K562 (cell line): Measurements from ENCODE around the gene ARL17B. TPM values are rescaled to one million over a fixed set of nuclear protein-coding genes. Genes with fewer than 3 reads are reported as not detected.
"Not testable (repeated sequence)": the region's sequence is repeated elsewhere in the genome, so short reads cannot be mapped to it uniquely, and the experiment has no call there.

Experiments used
- ATAC-seq: fragments of 200-7000 bp; cut with Tn5 transposase; 3 replicates; pipeline ENCODE4 v1.9.1; 2020; ENCODE audit warnings: moderate library complexity
- BruUV-seq: library from RNA; stranded (reverse); fragments of 400-500 nt; replicated peaks from 2 replicates; lab custom pipeline; 2021; lab: Mats Ljungman, UMichigan
- CTCF ChIA-PET: fragments of 300-600 bp; formaldehyde crosslinking; extraction: SDS; loops from one replicate; lab custom pipeline; 2021; ENCODE audit warnings: low intra/inter-chr PET ratio; lab: Yijun Ruan, JAX
- POLR2A ChIA-PET: fragments of 300-600, 350-650 bp; sonication (Branson Sonifier 250); formaldehyde crosslinking; extraction: SDS; loops from one replicate; lab custom pipeline; 2021; ENCODE audit warnings: antibody characterized with exemption, inconsistent platforms; lab: Yijun Ruan, JAX
- DNase-seq, 4 experiments: peaks; one replicate each; pipeline versions ENCODE4 v3.0.0 to v3.0.0-alpha.2; 2011 to 2018; ENCODE audit warnings: low spot score in 3 of 4, mixed read lengths in 3 of 4; ENCODE audit errors: extremely low read depth in 1 of 4
- FAIRE-seq: peaks from 2 replicates; lab custom pipeline; 2011; peaks lifted over from hg19 to GRCh38; lab: Jason Lieb, UNC
- H2AFZ ChIP-seq: 2 replicates; pipeline ENCODE4 v1.6.0; 2011; ENCODE audit warnings: low read depth, low read length, control low read depth, inconsistent platforms
- H3K27ac ChIP-seq: fragments of 200-600 bp; 3 replicates; pipeline ENCODE4 v1.8.0; 2011; ENCODE audit warnings: low read depth, mild to moderate bottlenecking, control low read depth, inconsistent platforms, low read length, moderate library complexity, mixed read lengths; ENCODE audit errors: extremely low read depth
- H3K27me3 ChIP-seq, 2 experiments: fragments of 300-600 bp in 1 of 2; 2 replicates in 1 of 2; 3 replicates in 1 of 2; pipeline versions ENCODE4 v1.6.0 to v1.8.0; 2011; ENCODE audit warnings: inconsistent platforms in 2 of 2, low read length in 2 of 2, mild to moderate bottlenecking in 1 of 2, mixed read lengths in 1 of 2, moderate library complexity in 1 of 2; ENCODE audit not compliant: control insufficient read depth in 2 of 2, insufficient read depth in 2 of 2
- H3K36me3 ChIP-seq: fragments of 300-600 bp; 3 replicates; pipeline ENCODE4 v1.8.0; 2011; ENCODE audit warnings: mild to moderate bottlenecking, low read length, inconsistent platforms; ENCODE audit not compliant: control insufficient read depth, insufficient read depth
- H3K4me1 ChIP-seq, 2 experiments: fragments of 200-600 bp in 1 of 2; replicated peaks in 1 of 2; 2 replicates in 1 of 2; 3 replicates in 1 of 2; pipeline versions ENCODE4 v1.5.1 to v1.8.0; 2011; ENCODE audit warnings: inconsistent platforms in 2 of 2, low read length in 2 of 2, mild to moderate bottlenecking in 1 of 2, mixed read lengths in 1 of 2, moderate library complexity in 1 of 2; ENCODE audit not compliant: control insufficient read depth in 2 of 2, insufficient read depth in 2 of 2
- H3K4me2 ChIP-seq: 2 replicates; pipeline ENCODE4 v1.6.1; 2011; ENCODE audit warnings: low read length, control low read depth, inconsistent platforms, mixed read lengths; ENCODE audit not compliant: insufficient read depth
- H3K4me3 ChIP-seq: fragments of 200-600 bp; sonication (generic), shearing (Covaris generic); 2 replicates; pipeline ENCODE4 v1.5.1; 2016; ENCODE audit warnings: control low read depth, inconsistent platforms
- H3K79me2 ChIP-seq: fragments of 200-600 bp; 3 replicates; pipeline ENCODE4 v1.8.0; 2011; ENCODE audit warnings: low read length, inconsistent platforms; ENCODE audit not compliant: control insufficient read depth, insufficient read depth
- H3K9ac ChIP-seq, 2 experiments: 2 replicates each; pipeline versions ENCODE4 v1.6.0 to v1.6.1; 2011; ENCODE audit warnings: low read depth in 2 of 2, low read length in 2 of 2, control low read depth in 1 of 2, inconsistent platforms in 1 of 2, mild to moderate bottlenecking in 1 of 2, mixed read lengths in 1 of 2; ENCODE audit not compliant: insufficient read depth in 1 of 2
- H3K9me1 ChIP-seq: one replicate; pipeline ENCODE4 v1.6.0; 2011; ENCODE audit warnings: inconsistent platforms, mild to moderate bottlenecking, low read length, moderate library complexity; ENCODE audit not compliant: control insufficient read depth, insufficient read depth
- H3K9me3 ChIP-seq: replicated peaks from 2 replicates; pipeline ENCODE4 v1.5.1; 2011; ENCODE audit warnings: low read depth, low read length, inconsistent platforms; ENCODE audit not compliant: control insufficient read depth, insufficient read depth
- H4K20me1 ChIP-seq: replicated peaks from 2 replicates; pipeline ENCODE4 v1.6.1; 2011; ENCODE audit warnings: low read length, inconsistent platforms, mixed read lengths; ENCODE audit not compliant: control insufficient read depth, insufficient read depth
- EGR1 ChIP-seq: fragments of 450-650 bp; conservative IDR thresholded peaks from 2 replicates; pipeline ENCODE4 v1.6.1; 2017; ENCODE audit warnings: mild to moderate bottlenecking
- ETV5 ChIP-seq: sonication (generic); formaldehyde crosslinking; IDR thresholded peaks from 2 replicates; pipeline ENCODE4 v1.4.0; 2020; ENCODE audit warnings: low read depth, mild to moderate bottlenecking, missing genetic modification reagents
- GABPB1 ChIP-seq: sonication (generic); formaldehyde crosslinking; IDR thresholded peaks from 2 replicates; pipeline ENCODE4 v1.8.0; 2022; ENCODE audit warnings: mild to moderate bottlenecking, missing genetic modification reagents
- HDAC8 ChIP-seq: fragments of 450-650 bp; IDR thresholded peaks from 2 replicates; pipeline ENCODE4 v1.6.1; 2016; ENCODE audit warnings: mild to moderate bottlenecking, missing genetic modification characterization, moderate library complexity, missing compliant biosample characterization
- PHF21A ChIP-seq: fragments of 450-650 bp; IDR thresholded peaks from 2 replicates; pipeline ENCODE4 v1.6.1; 2017; ENCODE audit warnings: low read depth, borderline replicate concordance
- PYGO2 ChIP-seq: fragments of 450-650 bp; IDR thresholded peaks from 2 replicates; pipeline ENCODE4 v1.6.1; 2016; ENCODE audit warnings: mild to moderate bottlenecking, missing genetic modification characterization, moderate library complexity, missing compliant biosample characterization
- SIRT6 ChIP-seq: IDR thresholded peaks from one replicate; pipeline ENCODE4 v1.6.1; 2012; ENCODE audit warnings: low read depth, mild to moderate bottlenecking, control low read depth, inconsistent platforms, low read length, moderate library complexity
- SMARCC2 ChIP-seq: fragments of 450-650 bp; IDR thresholded peaks from 2 replicates; pipeline ENCODE4 v1.6.1; 2017; ENCODE audit warnings: antibody characterized with exemption, moderate library complexity, mild to moderate bottlenecking, low read depth
- SMARCE1 ChIP-seq: fragments of 450-650 bp; IDR thresholded peaks from 2 replicates; pipeline ENCODE4 v1.7.1; 2016; ENCODE audit warnings: mild to moderate bottlenecking
- SP1 ChIP-seq: sonication (generic); formaldehyde crosslinking; IDR thresholded peaks from 2 replicates; pipeline ENCODE4 v1.8.1; 2022; ENCODE audit warnings: mild to moderate bottlenecking, missing genetic modification reagents
- USF1 ChIP-seq: sonication (generic); formaldehyde crosslinking; IDR thresholded peaks from 2 replicates; pipeline ENCODE4 v1.9.0; 2022; ENCODE audit warnings: mild to moderate bottlenecking, missing genetic modification reagents
- ZKSCAN8 ChIP-seq: fragments of 200-800 bp; sonication (Bioruptor generic); IDR thresholded peaks from 2 replicates; pipeline ENCODE4 v1.6.1; 2016; ENCODE audit warnings: missing genetic modification characterization, missing compliant biosample characterization
- WGBS: fragments of 100-300 bp; shearing (Covaris generic); methylation state at CpG from one replicate; pipeline ENCODE4 v1.1.6; 2016; ENCODE audit warnings: low coverage, mixed read lengths; ENCODE audit not compliant: insufficient coverage; ENCODE audit errors: missing lambda C conversion rate; 5-methylcytosine and 5-hydroxymethylcytosine counted together
- in situ Hi-C: fragments of 300-500 bp; cut with MboI; formaldehyde crosslinking; loops from 4 replicates; pipeline ENCODE4 v1.15.0; 2018; ENCODE audit warnings: inconsistent platforms, mixed read lengths
- intact Hi-C: fragments of 100-400 bp; cut with micrococcal nuclease; formaldehyde crosslinking; loops from 2 replicates; pipeline ENCODE4 v1.14.2; 2022
- polyA plus RNA-seq, 8 experiments: library from polyadenylated mRNA; depleted of rRNA in 4 of 8; stranded (reverse) in 5 of 8; unstranded in 3 of 8; fragments of >200 nt; fragmentation: Nextera tagmentation in 2 of 8; fragmentation: Illumina TruSeq in 1 of 8; extraction: Ambion mirVana in 2 of 8; extraction: Trizol in 1 of 8; gene quantifications; 2 replicates each; pipeline versions ENCODE4 v1.2.1 to v1.2.3, GENCODE V29; 2011 to 2014; ENCODE audit warnings: inconsistent platforms in 1 of 8, missing spikeins in 1 of 8
- total RNA-seq, 7 experiments: library from RNA; depleted of rRNA in 6 of 7; stranded (reverse); fragments of >200 nt in 6 of 7; fragmentation: Illumina TruSeq in 2 of 7; extraction: Trizol in 2 of 7; gene quantifications; 2 replicates each; pipeline versions ENCODE4 v1.2.1 to v1.2.3, GENCODE V29; 2011 to 2021; ENCODE audit warnings: low replicate concordance in 1 of 7
- TF ChIP-seq, protein P1 (sequence below): sonication (generic); formaldehyde crosslinking; IDR thresholded peaks from 2 replicates; pipeline ENCODE4 v1.8.0; 2022; ENCODE audit warnings: mild to moderate bottlenecking, missing genetic modification reagents

Gene ARL17B
- total and polyA plus RNA-seq, 9 of the 15 experiments (the other 6 are each of a cell fraction or from before 2014, with no cell fraction given), result 4.0 to 24.2 (median 8.4) TPM

- no peak for TF ChIP-seq SIRT6
- TF ChIP-seq SMARCC2, result peak; percentile 22; the same call in 1 of the 2 replicates
- no peak for TF ChIP-seq EGR1
- TF ChIP-seq HDAC8, result peak; percentile 77; the same call in 1 of the 2 replicates
These were observed 94.7 kb downstream of the ARL17B start (continued) for GRCh38 chr17:46266656-46267544.

- H3K4me3 ChIP-seq, result peak overlapping the region; percentile 65
- H4K20me1 ChIP-seq, H3K36me3 ChIP-seq, POLR2A ChIA-PET, H3K27me3 ChIP-seq, H3K9me1 ChIP-seq, H3K9me3 ChIP-seq, H3K79me2 ChIP-seq: not testable (repeated sequence)
- in situ Hi-C loops (loop anchor here (5.0 to 25.0 kb wide), 2 partner anchors 96 to 236 kb away; partner anchors contain the start of gene ARL17B), intact Hi-C loops (loop anchor here (5.0 kb wide), 1 partner anchor 74 kb away; the partner anchor contains the start of gene KANSL1)
- peak overlapping the region; percentile 74 for H3K27ac ChIP-seq
- H2AFZ ChIP-seq, result peak overlapping the region; percentile 94
- peak; percentile 15 for ATAC-seq
- CTCF ChIA-PET, result interaction anchor here (1.2 kb wide), 1 partner anchor 73 kb away, joined by 4 read pairs; the partner anchor contains the start of gene KANSL1
- peak overlapping the region; percentile 78 for H3K4me2 ChIP-seq
- H3K4me1 ChIP-seq, result peaks cover 19 to 29% of the 10 kb centered on the region in 2 experiments; a peak in 4 of 5 replicates
- TSS peak; percentile 99 for BruUV-seq
- H3K9ac ChIP-seq, result peak overlapping the region; percentile 77 to 96
- peak; percentile 41 to 54 (median 48) for DNase-seq
- WGBS, result 28% methylated on average over 21 of the region's 21 CpGs
- FAIRE-seq, result peak; percentile 80
- peak; percentile 57; the same call in 1 of the 2 replicates for TF ChIP-seq SMARCE1
- TF ChIP-seq USF1 (CRISPR knock-in tag), result peak; percentile 44
- 0 out of 2 replicates have a peak, but pooled peaks have one; percentile 16 for TF ChIP-seq PYGO2
- TF ChIP-seq ETV5, result 0 out of 2 replicates have a peak, but pooled peaks have one; percentile 5
- TF ChIP-seq GABPB1 (CRISPR knock-in tag), result peak; percentile 59
- TF ChIP-seq ZKSCAN8, result 0 out of 2 replicates have a peak, but pooled peaks have one; percentile 43
- TF ChIP-seq, protein P1, sequence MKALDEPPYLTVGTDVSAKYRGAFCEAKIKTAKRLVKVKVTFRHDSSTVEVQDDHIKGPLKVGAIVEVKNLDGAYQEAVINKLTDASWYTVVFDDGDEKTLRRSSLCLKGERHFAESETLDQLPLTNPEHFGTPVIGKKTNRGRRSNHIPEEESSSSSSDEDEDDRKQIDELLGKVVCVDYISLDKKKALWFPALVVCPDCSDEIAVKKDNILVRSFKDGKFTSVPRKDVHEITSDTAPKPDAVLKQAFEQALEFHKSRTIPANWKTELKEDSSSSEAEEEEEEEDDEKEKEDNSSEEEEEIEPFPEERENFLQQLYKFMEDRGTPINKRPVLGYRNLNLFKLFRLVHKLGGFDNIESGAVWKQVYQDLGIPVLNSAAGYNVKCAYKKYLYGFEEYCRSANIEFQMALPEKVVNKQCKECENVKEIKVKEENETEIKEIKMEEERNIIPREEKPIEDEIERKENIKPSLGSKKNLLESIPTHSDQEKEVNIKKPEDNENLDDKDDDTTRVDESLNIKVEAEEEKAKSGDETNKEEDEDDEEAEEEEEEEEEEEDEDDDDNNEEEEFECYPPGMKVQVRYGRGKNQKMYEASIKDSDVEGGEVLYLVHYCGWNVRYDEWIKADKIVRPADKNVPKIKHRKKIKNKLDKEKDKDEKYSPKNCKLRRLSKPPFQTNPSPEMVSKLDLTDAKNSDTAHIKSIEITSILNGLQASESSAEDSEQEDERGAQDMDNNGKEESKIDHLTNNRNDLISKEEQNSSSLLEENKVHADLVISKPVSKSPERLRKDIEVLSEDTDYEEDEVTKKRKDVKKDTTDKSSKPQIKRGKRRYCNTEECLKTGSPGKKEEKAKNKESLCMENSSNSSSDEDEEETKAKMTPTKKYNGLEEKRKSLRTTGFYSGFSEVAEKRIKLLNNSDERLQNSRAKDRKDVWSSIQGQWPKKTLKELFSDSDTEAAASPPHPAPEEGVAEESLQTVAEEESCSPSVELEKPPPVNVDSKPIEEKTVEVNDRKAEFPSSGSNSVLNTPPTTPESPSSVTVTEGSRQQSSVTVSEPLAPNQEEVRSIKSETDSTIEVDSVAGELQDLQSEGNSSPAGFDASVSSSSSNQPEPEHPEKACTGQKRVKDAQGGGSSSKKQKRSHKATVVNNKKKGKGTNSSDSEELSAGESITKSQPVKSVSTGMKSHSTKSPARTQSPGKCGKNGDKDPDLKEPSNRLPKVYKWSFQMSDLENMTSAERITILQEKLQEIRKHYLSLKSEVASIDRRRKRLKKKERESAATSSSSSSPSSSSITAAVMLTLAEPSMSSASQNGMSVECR (CRISPR knock-in tag), result peak; percentile 83
- TF ChIP-seq PHF21A, result 0 out of 2 replicates have a peak, but pooled peaks have one; percentile 6
- TF ChIP-seq SP1 (CRISPR knock-in tag), result peak; percentile 52; the same call in 1 of the 2 replicates
These were observed 95.4 kb downstream of the ARL17B start for GRCh38 chr17:46266063-46266655.
